HG03159 (cell line): ENCODE results near the gene PGLYRP1.

ENCODE experiments used
- ATAC-seq: cut with Tn5 transposase; IDR thresholded peaks from one replicate; pipeline ENCODE4 v1.9.1; 2021; ENCODE audit warnings: mild to moderate bottlenecking, moderate library complexity; ENCODE audit not compliant: unreplicated experiment

PGLYRP1 gene

GRCh38 chr19:45972081-45972946 lies 50.5 kb downstream of the PGLYRP1 start:
- ATAC-seq: no peak

DNA sequence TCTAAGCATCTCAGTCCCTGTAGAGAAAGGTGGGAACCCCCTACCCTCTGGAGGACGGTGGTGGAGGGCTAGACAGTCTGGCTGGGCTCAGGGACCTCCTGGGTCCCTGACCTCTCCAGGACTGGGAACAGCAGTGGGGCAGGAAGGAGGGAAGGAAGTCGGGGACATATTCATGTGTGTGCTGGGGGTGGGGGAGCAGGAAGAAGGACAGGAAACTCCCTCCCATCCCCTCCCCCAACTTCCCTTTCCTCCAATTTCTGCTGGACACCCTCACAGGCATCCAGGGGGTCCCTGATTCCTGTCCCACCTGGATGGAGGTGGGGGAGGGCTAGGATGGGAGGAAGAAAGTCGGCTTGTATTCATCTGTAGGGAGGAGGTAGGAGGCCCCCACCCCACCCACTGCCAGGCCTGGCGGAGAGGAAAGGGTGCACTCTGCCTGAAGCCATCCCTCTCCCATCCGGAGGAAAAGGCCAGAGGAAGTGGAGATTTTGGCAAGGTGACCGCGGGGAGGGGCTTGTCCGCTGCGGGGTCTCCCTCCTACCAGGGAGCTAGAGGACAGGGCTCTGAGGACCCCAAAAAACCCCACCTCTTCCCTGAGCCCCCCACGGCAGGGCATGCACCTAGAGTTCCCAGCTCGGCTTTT lies 51.5 kb downstream of the PGLYRP1 start:
- no peak for ATAC-seq

DNA sequence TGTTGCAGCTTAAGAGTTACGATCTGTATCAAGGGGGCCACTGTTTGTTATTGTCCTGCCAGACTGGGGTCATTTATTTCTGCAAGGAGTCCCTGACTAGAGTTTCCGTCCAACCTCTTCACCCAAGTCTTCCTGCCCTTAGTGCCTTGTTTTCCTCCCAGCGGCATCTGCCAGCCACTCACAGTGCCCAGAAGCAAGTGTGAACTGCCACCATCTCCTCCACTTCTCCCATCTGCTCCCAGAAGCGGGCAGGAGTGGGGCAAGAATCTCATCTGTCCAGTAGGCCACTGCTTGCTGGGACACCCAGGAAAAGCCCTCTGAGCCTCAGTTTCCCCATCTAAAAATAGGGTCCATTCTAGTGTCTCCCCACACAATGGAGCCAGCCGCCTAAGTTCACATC lies 53.2 kb downstream of the PGLYRP1 start:
- ATAC-seq: no peak
